Measurements from ENCODE around the gene AGMO.

DNA sequence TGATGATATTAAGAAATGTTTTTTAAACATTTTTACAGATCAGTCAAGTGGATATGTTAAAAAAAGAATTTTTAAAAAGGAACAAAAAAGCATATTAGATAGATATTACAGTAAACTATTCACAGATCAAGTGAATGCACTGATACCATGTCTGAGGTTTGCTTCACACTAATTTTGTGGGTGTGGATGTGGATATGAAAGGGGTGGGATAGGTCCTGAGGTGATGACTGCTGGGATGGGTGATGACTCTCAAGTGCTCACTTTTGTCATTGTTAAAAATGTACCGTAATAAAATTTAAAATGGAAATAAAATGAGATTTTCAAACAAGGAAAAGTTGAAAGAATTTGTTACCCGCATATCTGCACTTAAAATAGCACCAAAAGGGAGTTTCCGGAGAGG, 54.1 kb downstream of the AGMO start:
- TF ChIP-seq CTCF (conservative IDR thresholded peaks at IDR 0.05; ENCODE audit: low read depth in 2 of 2) (no peak), REST (IDR thresholded peaks at IDR 0.05; ENCODE audit: unreplicated experiment) (no peak), JUNB (IDR thresholded peaks at IDR 0.05; ENCODE audit: unreplicated experiment) (no peak), EZH2 (IDR thresholded peaks at IDR 0.05; ENCODE audit: low read depth, unreplicated experiment) (no peak), EZH2phosphoT487 (IDR thresholded peaks at IDR 0.05; ENCODE audit: unreplicated experiment) (no peak), STAT1 (IDR thresholded peaks at IDR 0.05; ENCODE audit: unreplicated experiment) (no peak), POLR2AphosphoS5 (IDR thresholded peaks at IDR 0.05; ENCODE audit: low read depth) (no peak), ZNF114 (CRISPR knock-in tag; IDR thresholded peaks at IDR 0.05) (no peak), CREB1 (CRISPR knock-in tag; IDR thresholded peaks at IDR 0.05; ENCODE audit: low read depth) (no peak), ZNF331 (CRISPR knock-in tag; IDR thresholded peaks at IDR 0.05; ENCODE audit: low read depth) (no peak), ETS1 (IDR thresholded peaks at IDR 0.05) (no peak)
